Measurements from ENCODE around the gene CLDN24.
A peak's percentile ranks its signal among the peaks of the same experiment; 100 is the strongest.
"Not testable (repeated sequence)": the region's sequence is repeated elsewhere in the genome, so short reads cannot be mapped to it uniquely, and the experiment has no call there.

CLDN24 gene

DNA sequence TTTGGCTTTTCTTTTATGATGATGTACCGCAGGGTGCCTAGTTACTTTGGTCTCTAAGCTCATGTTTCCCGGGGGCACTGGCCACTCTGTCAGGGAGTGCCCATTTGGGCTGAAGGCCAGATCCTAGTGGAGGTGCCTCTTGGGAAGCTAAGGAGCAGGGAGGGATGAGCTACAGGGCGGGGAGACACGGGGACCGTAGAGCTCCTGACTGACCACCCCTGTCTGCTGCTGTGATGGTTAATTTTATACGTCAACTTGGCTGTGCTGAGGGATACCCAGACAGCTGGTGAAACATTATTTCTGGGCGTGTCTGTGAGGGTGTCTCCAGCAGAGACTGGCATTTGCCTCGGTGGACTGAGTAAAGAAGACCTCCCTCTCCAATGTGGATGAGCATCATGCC is 24.9 kb upstream of the CLDN24 start:
- DNase-seq = no peak

DNA sequence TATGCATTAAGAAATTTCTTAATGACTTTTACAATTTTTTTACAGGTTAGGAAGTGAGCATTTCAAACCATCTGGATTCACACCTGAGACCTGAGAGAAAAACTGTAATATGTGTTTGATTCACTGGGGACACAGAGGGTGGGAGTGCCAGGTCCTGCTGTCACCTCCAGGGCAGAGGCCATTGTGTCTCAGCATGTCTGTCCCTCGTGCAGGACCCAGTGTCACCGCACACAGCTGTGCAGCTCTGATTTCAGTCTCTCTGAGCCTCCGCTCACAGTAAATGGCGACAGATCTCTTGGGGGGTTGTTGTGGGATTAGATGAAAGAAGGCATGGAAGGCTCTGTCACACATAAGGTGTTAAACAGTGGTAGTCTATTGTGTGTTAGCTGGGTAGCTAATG is 23.0 kb upstream of the CLDN24 start:
- no peak for DNase-seq

DNA sequence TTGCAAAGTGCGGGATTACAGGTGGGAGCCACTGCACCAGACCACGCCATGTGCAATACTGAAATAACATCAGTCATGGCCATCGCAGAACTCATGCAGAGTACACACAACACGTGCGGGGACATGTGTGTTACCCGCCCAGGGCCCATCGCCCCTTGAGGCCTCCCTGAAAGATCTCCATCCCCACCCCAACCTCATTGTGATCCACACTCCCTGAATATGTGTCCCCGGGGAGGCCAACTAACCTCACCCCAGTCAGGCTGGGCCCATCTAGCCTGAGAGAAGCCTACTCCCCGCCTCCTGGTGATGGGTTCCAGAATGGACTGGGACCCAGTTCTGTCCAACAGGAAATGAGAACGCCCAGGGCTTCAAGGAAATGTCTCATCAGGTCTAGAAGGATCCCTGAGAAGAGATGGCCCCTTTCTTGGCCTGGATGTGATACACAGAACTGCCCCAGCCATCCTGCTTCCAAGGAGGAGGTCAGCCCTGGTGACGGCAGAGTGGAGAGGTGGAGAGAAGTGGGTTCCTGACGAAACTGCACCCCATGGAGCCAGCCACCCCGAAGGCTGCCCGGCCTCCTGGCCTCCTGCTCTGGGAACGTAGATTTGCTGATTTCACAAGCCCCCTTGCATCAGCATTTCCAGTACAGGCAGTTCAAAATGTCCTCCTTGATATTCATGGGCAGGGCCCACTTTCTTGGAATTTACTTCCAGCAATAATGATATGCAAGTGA is 22.5 kb upstream of the CLDN24 start:
- no peak for DNase-seq

GRCh38 chr4:183343730-183344129 is 21.5 kb upstream of the CLDN24 start:
- no peak for DNase-seq

GRCh38 chr4:183342541-183343533 is 20.6 kb upstream of the CLDN24 start:
- peak in 2 of 4 experiments; percentile 7 to 18 for DNase-seq

DNA sequence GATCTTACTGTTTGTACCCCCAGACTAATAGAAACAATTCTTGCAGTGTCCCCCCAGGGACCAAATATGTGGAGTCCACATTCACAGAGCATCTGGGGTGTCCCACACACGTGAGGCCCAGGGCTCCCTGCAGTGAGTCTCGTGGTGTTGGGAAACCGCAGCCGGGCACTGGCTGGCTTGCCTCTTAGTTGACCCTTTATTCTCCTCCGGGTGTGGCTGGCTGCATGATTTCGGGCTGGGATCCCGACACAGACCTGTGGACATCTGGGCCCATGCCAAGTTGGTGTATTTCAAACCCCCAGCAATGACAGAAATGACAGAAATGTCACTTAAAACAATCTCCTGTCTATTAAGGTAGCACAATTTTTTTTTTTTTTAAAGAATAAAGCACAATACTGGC is 15.6 kb upstream of the CLDN24 start:
- no peak for DNase-seq

DNA sequence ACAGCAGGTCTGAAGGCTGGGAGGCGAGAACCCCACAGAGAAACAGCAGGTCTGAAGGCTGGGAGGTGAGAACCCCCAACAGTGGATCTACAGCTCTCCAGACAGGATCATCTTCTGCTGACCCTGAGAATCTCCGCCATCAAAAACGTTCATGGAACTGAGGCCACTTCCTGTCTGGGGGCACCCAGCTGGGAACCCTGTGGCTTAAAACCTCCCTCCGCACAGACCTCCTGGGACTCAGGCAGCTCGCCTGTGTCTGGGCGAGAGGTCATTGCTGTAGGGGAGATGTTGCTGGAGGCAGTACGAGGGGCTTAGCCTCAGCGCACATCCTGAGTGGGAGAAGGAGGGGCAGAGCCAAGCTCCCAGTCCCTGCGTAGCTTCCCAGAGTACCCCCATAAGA is 15.1 kb upstream of the CLDN24 start:
- no peak for DNase-seq

DNA sequence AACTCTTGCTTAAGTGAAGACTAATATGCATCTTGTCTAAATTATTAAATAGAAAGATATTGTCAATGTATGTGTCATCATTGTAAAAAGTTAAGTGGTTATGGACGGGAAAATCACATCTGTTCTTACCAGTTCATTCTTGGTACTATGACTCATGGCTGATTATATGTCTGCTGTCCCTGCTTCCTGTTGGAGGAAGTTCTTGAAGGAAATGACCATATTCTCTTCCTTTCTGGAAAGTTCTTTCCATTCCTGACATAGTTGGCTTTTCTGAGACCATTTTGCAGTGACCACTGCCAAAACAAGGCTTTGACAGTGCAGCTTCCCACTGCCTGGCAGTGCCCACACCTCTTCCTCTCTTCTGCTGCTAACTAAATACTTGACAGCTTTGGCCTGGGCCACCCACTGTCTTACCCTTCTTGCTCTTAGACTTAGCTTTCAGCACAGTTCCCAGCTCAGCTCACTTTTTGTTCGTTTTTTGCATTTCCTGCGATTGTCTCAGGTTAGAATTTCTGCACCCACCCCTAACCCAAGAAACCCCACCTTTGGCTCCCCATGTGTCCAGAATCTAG is 13.2 kb upstream of the CLDN24 start:
- peak in 2 of 4 experiments; percentile 20 to 37 for DNase-seq

GRCh38 chr4:183333983-183334382 is 11.8 kb upstream of the CLDN24 start:
- DNase-seq = no peak

DNA sequence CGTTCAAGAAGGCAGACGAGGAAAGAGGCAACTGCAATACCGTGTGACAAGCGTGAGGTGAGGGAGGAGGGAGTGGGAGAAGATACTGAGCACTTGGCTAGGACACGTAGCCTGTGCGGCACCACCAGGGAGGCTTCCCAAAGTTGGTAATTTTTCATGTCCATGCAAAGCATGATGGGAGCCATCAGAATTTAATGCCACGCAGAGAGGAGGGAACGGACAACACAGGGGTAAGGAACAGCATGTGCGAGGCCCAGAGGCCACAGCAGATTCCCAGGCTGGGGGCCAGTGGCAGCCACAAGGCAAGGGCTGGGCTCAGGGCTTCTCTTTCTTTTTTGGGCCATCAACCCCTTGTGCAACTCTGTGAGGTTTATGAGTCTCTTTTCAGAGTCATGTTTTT is 11.0 kb upstream of the CLDN24 start:
- DNase-seq = no peak

GRCh38 chr4:183332447-183332846 is 10.2 kb upstream of the CLDN24 start:
- DNase-seq = no peak

DNA sequence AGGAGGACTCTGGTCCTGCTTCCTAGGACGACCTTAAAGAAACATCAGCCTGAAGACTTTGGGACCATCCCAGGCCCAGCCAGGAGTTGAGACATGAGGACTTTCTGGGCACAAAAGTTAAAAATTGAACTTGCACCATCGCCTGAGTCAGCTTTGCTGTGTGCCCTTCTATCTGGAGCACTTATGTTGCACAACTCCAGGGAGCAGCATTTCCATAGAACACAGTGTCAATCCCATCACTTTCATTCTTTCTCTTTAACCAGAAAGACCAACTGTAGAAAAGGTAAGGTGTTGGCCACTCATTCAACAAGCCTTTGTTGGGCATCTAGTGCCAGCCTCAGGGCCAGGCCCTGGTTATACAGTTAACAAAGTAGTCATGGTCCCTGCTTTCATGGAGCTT is 8.6 kb upstream of the CLDN24 start:
- no peak for DNase-seq

DNA sequence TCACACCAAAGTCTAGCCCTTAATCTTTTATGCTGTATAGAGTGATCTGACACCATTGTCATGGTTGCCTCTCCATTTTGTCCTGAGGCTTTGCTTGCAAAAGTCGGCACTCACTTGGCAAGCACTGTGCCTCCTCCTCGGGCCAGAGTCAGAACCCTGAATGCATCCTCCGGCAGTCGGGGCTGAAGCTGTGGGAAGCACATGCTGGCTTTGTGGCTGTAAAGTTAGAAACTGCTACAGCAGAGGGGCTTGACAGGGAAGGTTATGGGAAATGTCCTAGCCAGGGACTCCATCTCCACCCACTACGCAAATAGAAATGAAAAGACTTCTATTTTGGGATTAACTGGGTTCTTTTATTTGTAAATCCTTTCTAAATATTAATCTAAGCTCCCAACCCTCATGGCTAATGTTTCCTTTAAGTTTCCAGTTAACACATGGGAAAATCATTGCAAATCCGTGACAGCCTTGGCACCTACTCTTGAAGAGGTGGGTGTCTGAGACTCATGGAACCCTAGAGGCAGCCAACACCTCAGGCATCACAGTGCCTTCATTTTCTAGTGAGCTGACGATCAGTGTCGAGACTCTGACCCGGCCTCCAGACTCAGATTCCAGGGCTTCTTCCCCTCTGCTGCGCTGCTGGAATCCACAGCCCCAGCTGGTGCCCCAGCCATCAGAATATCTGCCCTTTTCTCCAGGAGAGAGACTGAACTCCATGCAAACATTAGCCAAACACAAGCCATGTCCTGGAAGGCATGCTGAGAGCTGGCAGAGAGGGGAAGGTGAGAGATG is 7.9 kb upstream of the CLDN24 start:
- no peak for DNase-seq

DNA sequence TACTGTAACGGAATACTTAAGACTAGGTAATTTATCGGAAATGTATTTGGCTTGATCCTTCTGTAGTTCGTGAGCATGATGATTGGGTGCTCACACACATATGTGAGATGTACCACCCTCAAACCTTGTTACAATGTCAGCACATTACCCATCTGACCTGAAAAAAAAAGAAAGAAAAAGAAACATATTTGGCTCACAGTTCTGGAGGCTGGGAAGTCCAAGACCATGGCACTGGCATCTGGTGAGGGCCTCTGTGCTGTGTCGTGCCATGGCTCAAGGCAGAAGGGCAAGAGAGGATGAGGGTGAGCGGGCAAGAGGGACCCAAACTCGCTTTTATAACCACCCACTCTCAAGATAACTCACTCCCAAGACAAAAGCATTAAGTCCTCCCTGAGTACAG is 7.0 kb upstream of the CLDN24 start:
- DNase-seq = no peak

DNA sequence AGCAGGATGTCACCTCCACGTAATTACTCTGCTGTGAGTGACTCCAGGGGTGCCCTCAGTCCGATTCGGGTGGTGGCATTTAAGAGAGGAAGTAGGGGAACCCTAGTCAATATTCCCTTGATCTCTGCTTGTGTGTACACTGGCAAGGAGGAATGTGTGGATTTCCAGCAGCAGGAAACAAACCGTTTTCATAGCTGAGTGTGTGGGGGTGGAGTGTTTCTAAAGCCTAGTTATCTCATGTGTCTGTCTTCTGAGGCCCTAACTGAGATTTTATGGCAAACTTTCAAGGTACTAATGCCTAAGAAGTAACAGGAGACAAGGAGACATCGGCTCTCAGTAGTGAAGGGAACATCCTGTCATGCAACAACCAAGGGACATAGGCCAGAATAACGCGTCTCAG is 6.6 kb upstream of the CLDN24 start:
- no peak for DNase-seq

DNA sequence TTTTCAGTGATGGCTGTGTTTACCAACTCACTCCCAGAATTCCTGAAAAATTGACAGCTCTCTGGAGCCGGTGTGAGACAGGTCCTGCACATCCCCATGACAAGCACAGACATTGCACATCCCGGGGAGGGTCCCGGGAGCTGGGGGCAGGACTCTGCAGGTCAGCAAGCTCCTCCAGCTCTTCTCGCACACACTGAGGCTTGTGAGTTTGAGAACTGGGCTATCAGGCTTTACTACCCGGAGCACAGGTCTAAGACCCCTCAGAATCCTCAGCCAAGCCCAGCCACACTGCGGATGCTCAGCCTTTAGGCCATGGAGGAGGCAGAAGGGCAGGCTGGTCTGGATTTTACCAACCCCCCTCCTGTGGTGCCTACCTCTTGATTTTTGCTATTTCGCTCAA is 5.6 kb upstream of the CLDN24 start:
- DNase-seq = no peak

DNA sequence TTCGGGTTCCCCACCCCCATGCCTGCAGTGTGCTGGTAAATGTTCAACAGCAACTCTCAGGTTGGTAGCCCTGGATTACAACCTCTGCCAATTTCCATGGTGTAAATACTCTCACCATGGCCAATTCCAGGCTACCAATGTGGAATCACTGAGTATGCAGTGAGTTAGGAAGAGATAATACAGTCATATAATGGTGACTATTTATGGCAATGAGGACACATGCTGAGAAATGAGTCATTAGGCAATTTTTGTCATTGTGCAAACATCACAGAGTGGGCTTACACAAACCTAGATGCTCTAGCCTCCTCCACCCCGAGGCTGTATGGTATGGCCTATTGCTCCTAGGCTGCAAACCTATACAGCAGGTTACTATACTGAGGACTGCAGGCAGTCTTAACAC is 4.6 kb upstream of the CLDN24 start:
- peak in 2 of 4 experiments; percentile 3 to 8 for DNase-seq

DNA sequence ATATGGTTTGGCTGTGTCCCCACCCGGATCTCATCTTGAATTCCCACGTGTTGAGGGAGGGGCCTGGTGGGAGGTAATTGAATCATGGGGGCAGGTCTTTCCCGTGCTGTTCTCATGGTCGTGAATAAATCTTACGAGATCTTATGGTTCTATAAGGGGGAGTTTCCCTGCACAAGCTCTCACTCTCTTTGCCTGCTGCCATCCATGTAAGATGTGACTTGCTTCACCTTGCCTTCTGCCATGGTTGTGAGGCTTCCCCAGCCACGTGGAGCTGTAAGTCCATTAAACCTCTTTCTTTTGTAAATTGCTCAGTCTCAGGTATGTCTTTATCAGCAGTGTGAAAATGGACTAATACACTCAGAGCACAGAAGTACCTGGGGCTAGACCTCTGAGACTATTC is 4.2 kb upstream of the CLDN24 start:
- not testable (repeated sequence) for DNase-seq

- no peak for DNase-seq
Observed at GRCh38 chr4:183324619-183325018, 2.4 kb upstream of the CLDN24 start.

DNA sequence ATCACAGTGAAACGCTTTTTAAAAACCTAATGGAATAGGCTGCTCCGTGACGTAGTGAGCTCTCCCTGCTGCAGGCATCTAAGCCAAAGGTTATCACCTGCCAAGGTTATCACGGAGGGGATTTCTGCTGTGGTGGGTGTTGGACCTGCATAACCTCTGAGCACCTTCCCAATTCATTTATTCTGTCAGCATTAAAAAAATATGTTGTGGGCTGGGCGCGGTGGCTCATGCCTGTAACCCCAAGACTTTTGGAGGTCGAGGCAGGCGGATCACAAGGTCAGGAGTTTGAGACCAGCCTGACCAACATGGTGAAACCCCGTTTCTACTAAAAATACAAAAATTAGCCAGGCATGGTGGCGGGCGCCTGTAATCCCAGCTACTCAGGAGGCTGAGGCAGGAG is 1.8 kb upstream of the CLDN24 start:
- DNase-seq = not testable (repeated sequence)

- DNase-seq = no peak
Observed at GRCh38 chr4:183323295-183323694, 1.1 kb upstream of the CLDN24 start.

DNA sequence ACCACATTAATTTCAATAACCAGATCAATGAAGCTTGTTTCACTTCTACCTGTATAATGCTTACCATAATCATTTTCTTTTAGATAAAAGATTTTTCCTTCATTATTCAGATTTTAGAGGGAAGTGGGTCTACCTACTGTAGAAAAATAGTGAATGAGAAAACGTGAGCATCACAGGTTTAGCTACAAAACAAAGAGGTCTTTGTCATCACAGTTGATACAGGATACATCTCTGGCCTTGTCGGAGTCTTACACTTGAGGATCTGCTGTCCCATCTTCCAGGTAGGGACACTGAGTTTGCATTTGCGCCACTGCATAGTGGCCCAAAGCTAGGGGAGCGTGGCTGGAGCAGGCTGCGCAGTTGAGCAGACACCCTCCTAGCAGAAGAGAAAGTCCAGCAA is 710 bp downstream of the CLDN24 start:
- DNase-seq = no peak

- DNase-seq = no peak
Observed at GRCh38 chr4:183321079-183321478, 1.1 kb downstream of the CLDN24 start.
